GM20000 (cell line): ENCODE data around the gene TBX20.
"Not testable (repeated sequence)": the region's sequence is repeated elsewhere in the genome, so short reads cannot be mapped to it uniquely, and the experiment has no call there.

Experiments used
- DNase-seq: peaks from one replicate; pipeline ENCODE4 v3.0.0; 2012; ENCODE audit warnings: low spot score
- CTCF ChIP-seq: IDR thresholded peaks from 2 replicates; pipeline ENCODE4 v1.5.1; 2012; ENCODE audit warnings: mild to moderate bottlenecking, control low read depth; ENCODE audit errors: extremely low read depth, missing control alignments

TBX20 gene

DNA sequence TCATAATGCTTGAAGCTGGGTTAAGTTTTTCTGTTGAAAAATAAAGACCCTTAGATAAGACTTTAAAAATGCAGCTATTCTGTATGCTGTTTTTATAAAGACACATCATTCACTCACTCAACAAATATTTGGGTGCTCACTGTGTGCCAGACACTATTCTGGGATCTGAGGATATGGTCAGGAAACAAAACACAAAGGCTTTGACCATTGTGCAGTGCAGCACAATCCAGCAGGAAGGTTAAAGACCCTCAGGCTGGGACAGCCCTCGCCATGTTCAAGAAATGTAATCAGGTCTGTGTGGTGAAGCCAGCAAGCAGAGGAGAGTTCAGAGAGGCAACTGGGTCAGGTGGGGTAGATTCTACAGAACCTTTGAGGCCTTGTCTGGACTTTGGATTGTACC is 31.5 kb downstream of the TBX20 start:
- not testable (repeated sequence) for DNase-seq

- DNase-seq, result not testable (repeated sequence)
Observed at GRCh38 chr7:35220176-35220575, 33.7 kb downstream of the TBX20 start.

DNA sequence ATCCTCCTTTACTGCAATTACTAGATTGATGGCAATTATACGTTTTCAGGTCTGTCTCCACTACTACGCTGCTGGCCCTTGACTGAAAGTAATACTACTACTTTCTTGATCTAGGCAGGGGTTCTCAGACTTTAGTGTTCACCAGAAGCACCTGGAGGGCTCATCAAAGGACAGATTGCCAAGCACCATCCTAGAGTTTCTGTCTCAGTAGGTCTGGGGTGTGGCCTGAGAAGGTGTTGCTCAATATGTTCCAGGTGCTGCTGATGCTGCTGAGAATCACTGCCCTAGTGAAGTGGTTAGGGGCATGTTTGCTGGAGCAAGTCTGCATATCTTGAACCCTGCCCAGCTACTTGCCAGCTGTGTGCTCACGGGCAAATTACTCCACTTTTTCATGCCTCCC is 37.9 kb downstream of the TBX20 start:
- not testable (repeated sequence) for DNase-seq

GRCh38 chr7:35215063-35215462 is 38.8 kb downstream of the TBX20 start:
- not testable (repeated sequence) for DNase-seq

- DNase-seq, result not testable (repeated sequence)
Observed at GRCh38 chr7:35206924-35207323, 47.0 kb downstream of the TBX20 start.

GRCh38 chr7:35204850-35205249 is 49.0 kb downstream of the TBX20 start:
- not testable (repeated sequence) for DNase-seq

GRCh38 chr7:35204031-35204430 is 49.9 kb downstream of the TBX20 start:
- DNase-seq, result not testable (repeated sequence)

- not testable (repeated sequence) for DNase-seq
Observed at GRCh38 chr7:35202353-35202752, 51.5 kb downstream of the TBX20 start.

DNA sequence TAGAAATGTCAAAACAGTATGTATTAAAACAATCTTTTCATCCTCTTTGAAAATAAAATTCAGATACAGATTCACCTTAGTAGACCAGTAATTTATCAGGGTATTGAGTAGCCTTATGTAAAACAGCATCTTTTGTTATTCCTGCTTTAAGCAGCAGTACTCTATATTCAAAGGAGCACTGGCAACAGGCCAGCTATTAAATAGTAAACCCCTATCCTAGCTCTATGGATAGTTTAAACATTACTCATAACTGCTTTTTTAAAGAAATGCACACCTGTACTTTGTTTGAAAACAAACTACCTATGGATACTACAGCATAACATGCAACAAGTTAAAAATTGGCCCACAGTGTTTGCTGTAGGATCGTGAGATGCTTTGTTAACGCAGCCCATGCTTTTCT is 53.7 kb downstream of the TBX20 start:
- DNase-seq, result not testable (repeated sequence)

DNA sequence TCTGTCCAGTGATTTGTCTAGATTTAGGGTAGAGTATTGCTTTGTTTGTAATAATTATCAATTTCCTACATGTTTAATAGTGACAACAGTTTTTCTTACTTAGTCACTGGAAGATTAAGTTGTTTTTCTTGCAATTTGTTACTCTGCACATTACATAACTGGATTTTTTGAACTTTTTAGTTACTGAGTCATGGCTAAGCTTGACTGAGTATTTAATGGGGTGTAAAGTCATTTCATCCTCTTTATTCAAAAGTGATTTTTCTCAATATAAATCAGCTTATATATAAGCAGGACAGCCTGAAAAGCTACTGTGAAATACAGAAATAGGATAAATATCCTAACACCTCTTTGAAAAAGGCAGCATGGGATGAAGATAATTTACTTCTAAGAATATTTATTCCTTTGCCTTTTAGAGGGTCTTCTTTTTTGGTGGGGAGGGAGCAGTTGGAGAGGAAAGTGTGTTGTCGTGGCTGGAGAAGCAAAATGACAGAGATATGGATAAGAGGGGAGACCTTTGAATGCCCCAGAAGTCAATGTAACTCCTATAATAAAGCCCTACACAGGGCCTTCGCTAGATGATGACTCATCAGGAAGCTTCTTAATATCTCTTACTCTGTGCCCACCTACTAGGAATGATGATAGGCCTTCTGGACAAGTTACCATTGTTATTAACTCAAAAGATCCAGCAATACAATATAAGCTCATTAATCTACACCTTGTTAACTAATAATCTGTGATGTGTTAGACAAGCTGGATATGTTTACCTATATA is 55.3 kb downstream of the TBX20 start:
- not testable (repeated sequence) for DNase-seq

DNA sequence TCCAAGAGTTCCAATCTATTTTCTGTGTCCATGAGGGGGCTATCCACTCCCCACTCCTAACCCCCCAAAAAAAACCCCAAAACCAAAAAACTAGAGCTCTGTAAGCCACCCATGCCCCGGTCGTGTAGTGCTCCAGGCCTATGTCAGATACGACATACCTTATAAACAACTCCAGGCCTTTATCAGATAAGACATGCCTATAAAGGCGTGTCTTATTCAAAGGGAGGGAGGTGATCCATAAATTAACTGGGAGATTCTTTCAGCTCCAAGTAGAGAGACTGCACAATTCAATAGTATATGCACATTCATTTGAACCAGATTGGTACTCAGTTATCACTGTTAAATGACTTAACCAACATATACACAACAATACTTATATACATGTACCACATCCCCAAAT is 62.3 kb downstream of the TBX20 start:
- not testable (repeated sequence) for DNase-seq

- not testable (repeated sequence) for DNase-seq
Observed at GRCh38 chr7:35190146-35190773, 63.6 kb downstream of the TBX20 start.

GRCh38 chr7:35186751-35187150 is 67.1 kb downstream of the TBX20 start:
- not testable (repeated sequence) for DNase-seq

DNA sequence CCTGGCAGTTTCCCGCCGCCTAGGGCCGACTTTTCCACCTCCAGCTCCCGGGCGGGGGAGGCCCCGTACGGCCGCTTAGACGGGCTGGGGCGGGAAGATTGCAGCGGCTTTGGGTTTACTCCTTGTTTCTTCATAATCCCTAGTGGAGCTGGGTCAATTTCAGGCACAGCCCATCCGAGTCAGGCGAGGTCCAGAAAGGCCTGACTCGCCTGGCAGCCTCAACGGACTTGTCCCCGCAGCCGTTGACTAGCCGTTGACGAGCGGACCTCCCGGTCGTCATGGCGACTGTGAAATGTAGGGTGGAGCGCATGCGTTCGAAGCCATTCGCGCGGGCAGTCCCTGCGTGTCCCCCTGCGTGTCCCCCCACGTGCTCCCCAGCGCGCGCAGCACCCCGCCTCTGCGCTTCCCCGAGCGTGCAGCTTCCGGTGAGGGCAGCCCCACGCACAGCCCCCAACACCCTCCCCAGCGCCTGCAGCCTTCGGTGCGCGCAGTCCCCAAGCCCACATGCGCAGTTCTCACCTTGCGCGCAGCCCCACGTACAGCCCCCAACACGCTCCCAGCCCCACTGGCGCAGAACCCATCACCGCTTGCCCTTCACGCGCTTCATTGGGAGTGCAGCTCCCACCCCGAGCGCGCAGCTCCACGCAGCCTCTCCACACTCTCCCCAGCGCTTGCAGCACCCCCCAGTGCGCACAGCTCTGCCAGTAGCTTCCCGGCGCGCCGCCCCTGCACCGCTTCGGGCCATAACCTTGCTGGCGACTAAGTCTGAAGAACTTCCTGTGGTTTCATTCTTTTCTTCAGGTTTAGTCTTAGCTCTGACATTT is 67.8 kb downstream of the TBX20 start:
- DNase-seq, result no peak
- no peak for TF ChIP-seq CTCF

DNA sequence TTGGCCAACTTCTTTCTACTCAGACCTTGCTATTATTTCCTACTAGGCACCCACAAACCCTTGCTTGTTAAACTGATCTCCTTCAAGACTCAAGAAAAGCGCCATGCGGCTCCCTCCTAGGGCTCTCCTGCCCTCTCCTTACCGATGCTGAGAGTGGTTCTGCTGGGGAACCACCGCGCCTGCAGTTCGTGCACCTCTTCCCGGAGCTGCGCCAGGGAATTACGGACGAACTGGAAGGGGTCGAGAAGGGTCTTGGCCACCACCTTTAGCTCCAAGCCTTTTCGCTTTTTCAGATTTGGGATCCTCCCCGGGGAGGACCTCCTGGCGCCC is 68.4 kb downstream of the TBX20 start:
- not testable (repeated sequence) for DNase-seq

- DNase-seq, result not testable (repeated sequence)
Observed at GRCh38 chr7:35184961-35185360, 68.9 kb downstream of the TBX20 start.

GRCh38 chr7:35183873-35184503 is 69.9 kb downstream of the TBX20 start:
- DNase-seq, result not testable (repeated sequence)

GRCh38 chr7:35180665-35181064 is 73.2 kb downstream of the TBX20 start:
- not testable (repeated sequence) for DNase-seq

- not testable (repeated sequence) for DNase-seq
Observed at GRCh38 chr7:35173176-35173575, 80.7 kb downstream of the TBX20 start.

- not testable (repeated sequence) for DNase-seq
Observed at GRCh38 chr7:35172131-35172530, 81.8 kb downstream of the TBX20 start.
